Measurements from ENCODE around the gene NR6A1.

The NR6A1 gene

GRCh38 chr9:124694414-124695279 lies 76.5 kb downstream of the NR6A1 start:
- no peak overlapping the region for H3K4me3 ChIP-seq (ENCODE audit: low read length)
- TF ChIP-seq, protein P1, sequence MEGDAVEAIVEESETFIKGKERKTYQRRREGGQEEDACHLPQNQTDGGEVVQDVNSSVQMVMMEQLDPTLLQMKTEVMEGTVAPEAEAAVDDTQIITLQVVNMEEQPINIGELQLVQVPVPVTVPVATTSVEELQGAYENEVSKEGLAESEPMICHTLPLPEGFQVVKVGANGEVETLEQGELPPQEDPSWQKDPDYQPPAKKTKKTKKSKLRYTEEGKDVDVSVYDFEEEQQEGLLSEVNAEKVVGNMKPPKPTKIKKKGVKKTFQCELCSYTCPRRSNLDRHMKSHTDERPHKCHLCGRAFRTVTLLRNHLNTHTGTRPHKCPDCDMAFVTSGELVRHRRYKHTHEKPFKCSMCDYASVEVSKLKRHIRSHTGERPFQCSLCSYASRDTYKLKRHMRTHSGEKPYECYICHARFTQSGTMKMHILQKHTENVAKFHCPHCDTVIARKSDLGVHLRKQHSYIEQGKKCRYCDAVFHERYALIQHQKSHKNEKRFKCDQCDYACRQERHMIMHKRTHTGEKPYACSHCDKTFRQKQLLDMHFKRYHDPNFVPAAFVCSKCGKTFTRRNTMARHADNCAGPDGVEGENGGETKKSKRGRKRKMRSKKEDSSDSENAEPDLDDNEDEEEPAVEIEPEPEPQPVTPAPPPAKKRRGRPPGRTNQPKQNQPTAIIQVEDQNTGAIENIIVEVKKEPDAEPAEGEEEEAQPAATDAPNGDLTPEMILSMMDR (conservative IDR thresholded peaks at IDR 0.05; ENCODE audit: low read length) = no peak
- DNase-seq (ENCODE audit: low read depth) = no peak

GRCh38 chr9:124693403-124693802 lies 77.7 kb downstream of the NR6A1 start:
- TF ChIP-seq, protein P1 (conservative IDR thresholded peaks at IDR 0.05; ENCODE audit: low read length) = no peak
- DNase-seq (ENCODE audit: low read depth) = no peak
- H3K4me3 ChIP-seq (ENCODE audit: low read length) = no peak overlapping the region

DNA sequence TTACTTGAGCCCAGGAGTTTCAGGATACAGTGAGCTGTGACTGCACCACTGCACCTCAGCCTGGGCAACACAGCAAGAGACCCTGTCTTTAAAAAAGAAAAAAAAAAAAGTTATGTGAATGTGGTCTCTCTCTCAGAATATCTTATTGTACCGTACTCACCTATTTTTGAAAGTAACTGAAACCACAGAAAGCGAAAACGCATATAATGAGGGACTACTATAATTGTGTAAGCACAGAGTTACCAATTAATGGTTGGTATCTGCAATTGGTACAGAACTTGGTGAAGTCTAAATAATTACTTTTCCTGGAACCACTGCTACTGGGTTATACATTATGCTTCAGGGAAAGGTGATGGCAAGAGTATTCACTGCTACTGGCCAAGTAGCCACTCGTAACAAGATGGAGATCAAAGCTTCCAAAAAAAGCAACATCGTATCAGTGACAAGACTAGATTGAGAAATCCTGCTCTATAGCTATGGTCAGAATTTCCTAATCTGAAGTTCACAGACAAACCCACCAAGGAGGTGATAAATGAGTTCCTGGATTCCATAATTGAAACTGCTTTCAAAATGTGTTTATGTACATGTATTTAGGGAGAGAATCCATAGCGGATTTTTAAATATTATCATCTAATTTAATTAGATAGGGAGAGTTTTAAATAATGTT lies 82.7 kb downstream of the NR6A1 start:
- DNase-seq (ENCODE audit: low read depth) = no peak
- TF ChIP-seq, protein P1 (conservative IDR thresholded peaks at IDR 0.05; ENCODE audit: low read length) = no peak
- H3K4me3 ChIP-seq (ENCODE audit: low read length) = no peak overlapping the region

DNA sequence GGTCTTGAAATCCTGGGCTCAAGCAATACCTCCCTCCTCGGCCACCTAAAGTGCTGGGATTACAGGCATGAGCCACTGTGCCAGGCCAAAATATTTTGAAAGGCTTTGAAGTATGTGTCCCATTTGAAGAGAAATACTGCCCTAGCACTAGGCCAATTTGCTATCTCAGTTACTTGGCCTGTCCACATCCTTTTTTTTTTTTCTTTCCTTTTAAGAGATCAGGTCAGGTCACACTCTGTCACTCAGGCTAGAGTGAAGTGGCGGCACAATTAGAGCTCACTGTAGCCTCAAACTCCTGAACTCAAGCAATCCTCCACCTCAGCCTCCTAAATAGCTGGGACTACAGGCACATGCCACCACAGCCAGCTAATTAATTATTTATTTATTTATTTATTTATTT lies 84.2 kb downstream of the NR6A1 start:
- H3K4me3 ChIP-seq (ENCODE audit: low read length) = no peak overlapping the region
- TF ChIP-seq, protein P1 (conservative IDR thresholded peaks at IDR 0.05; ENCODE audit: low read length) = no peak
- no peak for DNase-seq (ENCODE audit: low read depth)

GRCh38 chr9:124685217-124685616 lies 85.9 kb downstream of the NR6A1 start:
- TF ChIP-seq, protein P1 (conservative IDR thresholded peaks at IDR 0.05; ENCODE audit: low read length) = no peak
- DNase-seq (ENCODE audit: low read depth) = no peak
- H3K4me3 ChIP-seq (ENCODE audit: low read length) = no peak overlapping the region

GRCh38 chr9:124684169-124684568 lies 86.9 kb downstream of the NR6A1 start:
- H3K4me3 ChIP-seq (ENCODE audit: low read length) = no peak overlapping the region
- TF ChIP-seq, protein P1 (conservative IDR thresholded peaks at IDR 0.05; ENCODE audit: low read length) = no peak
- no peak for DNase-seq (ENCODE audit: low read depth)

DNA sequence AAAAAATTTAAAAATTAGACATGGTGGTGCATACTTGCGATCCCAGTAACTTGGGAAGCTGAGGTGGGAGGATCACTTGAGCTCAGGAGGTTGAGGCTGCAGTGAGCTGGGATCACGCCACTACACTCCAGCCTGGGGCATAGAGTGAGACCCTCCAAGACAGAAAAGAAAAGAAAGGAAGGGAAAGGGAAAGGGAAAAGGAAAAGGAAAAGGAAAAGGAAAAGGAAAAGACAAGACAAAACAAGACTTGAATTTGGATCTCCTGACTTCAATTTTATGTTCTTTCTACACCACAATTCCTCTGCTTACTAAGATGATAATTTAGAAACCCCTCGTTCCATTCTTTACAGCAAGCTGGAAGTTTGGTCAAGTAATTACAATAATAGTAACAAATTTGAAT lies 88.1 kb downstream of the NR6A1 start:
- H3K4me3 ChIP-seq (ENCODE audit: low read length) = no peak overlapping the region
- no peak for DNase-seq (ENCODE audit: low read depth)
- TF ChIP-seq, protein P1 (conservative IDR thresholded peaks at IDR 0.05; ENCODE audit: low read length) = no peak

Data from AG10803 (cell line).